ENCODE results near the gene FAM168A.

DNA sequence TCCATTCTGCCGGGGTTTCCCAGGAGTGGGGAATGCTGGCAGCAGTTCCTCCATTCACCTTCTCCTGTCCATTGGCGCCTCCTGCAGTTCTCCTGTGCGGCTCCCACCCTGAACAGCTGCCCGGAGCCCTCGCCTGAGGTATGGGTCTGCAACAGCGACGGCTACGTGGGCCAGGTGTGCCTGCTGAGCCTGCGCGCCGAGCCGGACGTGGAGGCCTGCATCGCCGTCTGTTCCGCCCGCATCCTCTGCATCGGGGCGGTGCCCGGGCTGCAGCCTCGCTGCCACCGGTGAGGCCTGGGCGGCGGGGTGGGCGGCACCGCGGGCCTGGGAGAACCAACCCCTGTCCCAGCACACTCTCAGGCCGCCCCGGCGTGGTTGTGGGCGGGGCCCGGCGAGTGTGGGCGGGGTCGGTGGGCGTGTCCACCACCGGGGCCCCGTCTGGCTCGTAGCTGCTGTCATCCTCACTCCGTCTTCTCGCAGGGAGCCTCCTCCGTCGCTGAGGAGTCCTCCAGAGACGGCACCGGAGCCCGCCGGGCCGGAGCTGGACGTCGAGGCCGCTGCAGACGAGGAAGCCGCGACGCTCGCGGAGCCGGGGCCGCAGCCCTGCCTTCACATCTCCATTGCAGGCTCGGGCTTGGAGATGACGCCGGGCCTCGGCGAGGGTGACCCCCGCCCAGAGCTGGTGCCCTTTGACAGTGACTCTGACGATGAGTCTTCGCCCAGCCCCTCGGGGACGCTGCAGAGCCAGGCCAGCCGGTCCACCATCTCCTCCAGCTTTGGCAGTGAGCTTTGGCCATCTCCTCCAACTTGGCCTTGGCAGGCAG lies 235.7 kb downstream of the FAM168A start:
- no peak for TF ChIP-seq EZH2 (IDR thresholded peaks at IDR 0.05; ENCODE audit: borderline replicate concordance, low read length)
- TF ChIP-seq, protein P1, sequence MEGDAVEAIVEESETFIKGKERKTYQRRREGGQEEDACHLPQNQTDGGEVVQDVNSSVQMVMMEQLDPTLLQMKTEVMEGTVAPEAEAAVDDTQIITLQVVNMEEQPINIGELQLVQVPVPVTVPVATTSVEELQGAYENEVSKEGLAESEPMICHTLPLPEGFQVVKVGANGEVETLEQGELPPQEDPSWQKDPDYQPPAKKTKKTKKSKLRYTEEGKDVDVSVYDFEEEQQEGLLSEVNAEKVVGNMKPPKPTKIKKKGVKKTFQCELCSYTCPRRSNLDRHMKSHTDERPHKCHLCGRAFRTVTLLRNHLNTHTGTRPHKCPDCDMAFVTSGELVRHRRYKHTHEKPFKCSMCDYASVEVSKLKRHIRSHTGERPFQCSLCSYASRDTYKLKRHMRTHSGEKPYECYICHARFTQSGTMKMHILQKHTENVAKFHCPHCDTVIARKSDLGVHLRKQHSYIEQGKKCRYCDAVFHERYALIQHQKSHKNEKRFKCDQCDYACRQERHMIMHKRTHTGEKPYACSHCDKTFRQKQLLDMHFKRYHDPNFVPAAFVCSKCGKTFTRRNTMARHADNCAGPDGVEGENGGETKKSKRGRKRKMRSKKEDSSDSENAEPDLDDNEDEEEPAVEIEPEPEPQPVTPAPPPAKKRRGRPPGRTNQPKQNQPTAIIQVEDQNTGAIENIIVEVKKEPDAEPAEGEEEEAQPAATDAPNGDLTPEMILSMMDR (conservative IDR thresholded peaks at IDR 0.05 in 1 of 2, IDR thresholded peaks at IDR 0.05 in 1 of 2; ENCODE audit: extremely low read depth in 1 of 2, insufficient read depth in 1 of 2, low read depth in 1 of 2, low read length in 2 of 2) = no peak

All from mammary epithelial cell (primary cell).